WERI-Rb-1 (cell line): ENCODE results near the gene PLEKHA4.
A peak's percentile ranks its signal among the peaks of the same experiment; 100 is the strongest.

Experiments
- DNase-seq: peaks from one replicate; pipeline ENCODE4 v3.0.0-alpha.2; 2020
- H3K27ac ChIP-seq: fragments of 250-450 bp; sonication (Bioruptor Pico); 2 replicates; pipeline ENCODE4 v1.5.1; 2020; ENCODE audit warnings: mild to moderate bottlenecking, moderate library complexity
- H3K27me3 ChIP-seq: fragments of 250-450 bp; sonication (Bioruptor Pico); 2 replicates; pipeline ENCODE4 v1.5.1; 2021; ENCODE audit warnings: mild to moderate bottlenecking, low read depth, moderate library complexity; ENCODE audit not compliant: insufficient read depth, severe bottlenecking
- H3K36me3 ChIP-seq: fragments of 250-450 bp; sonication (Bioruptor Pico); 2 replicates; pipeline ENCODE4 v1.5.1; 2020; ENCODE audit warnings: mild to moderate bottlenecking, moderate library complexity
- H3K4me3 ChIP-seq: 2 replicates; pipeline ENCODE4 v1.5.1; 2011; ENCODE audit warnings: low read depth, mild to moderate bottlenecking, control low read depth, low read length
- H3K9me3 ChIP-seq: fragments of 250-450 bp; sonication (Bioruptor Pico); 2 replicates; pipeline ENCODE4 v1.5.1; 2021; ENCODE audit warnings: mild to moderate bottlenecking, moderate library complexity; ENCODE audit not compliant: severe bottlenecking
- CTCF ChIP-seq: IDR thresholded peaks from 2 replicates; pipeline ENCODE4 v1.5.1; 2011; ENCODE audit warnings: low read depth, mild to moderate bottlenecking, control low read depth, inconsistent platforms, low read length

Gene PLEKHA4

GRCh38 chr19:48818234-48818820 lies 50.1 kb downstream of the PLEKHA4 start:
- Histone ChIP-seq H3K27ac (no peak overlapping the region), H3K4me3 (no peak overlapping the region), H3K9me3 (no peaks in the 10 kb centered on the region), H3K36me3 (no peaks in the 10 kb centered on the region), H3K27me3 (no peaks in the 10 kb centered on the region)
- DNase-seq: no peak
- no peak for TF ChIP-seq CTCF

GRCh38 chr19:48817585-48818124 lies 50.8 kb downstream of the PLEKHA4 start:
- no peak for TF ChIP-seq CTCF
- Histone ChIP-seq H3K4me3 (no peak overlapping the region), H3K27me3 (no peaks in the 10 kb centered on the region), H3K27ac (no peak overlapping the region), H3K36me3 (no peaks in the 10 kb centered on the region), H3K9me3 (no peaks in the 10 kb centered on the region)
- no peak for DNase-seq

- Histone ChIP-seq H3K9me3 (no peaks in the 10 kb centered on the region), H3K4me3 (no peak overlapping the region), H3K27ac (no peak overlapping the region), H3K36me3 (no peaks in the 10 kb centered on the region), H3K27me3 (no peaks in the 10 kb centered on the region)
- 0 out of 2 replicates have a peak, but pooled peaks have one; percentile 3 for TF ChIP-seq CTCF
- peak; percentile 50 for DNase-seq
Measured at GRCh38 chr19:48815870-48816501, 52.4 kb downstream of the PLEKHA4 start.

GRCh38 chr19:48814895-48815294 lies 53.5 kb downstream of the PLEKHA4 start:
- no peak for TF ChIP-seq CTCF
- no peaks in the 10 kb centered on the region for H3K36me3 ChIP-seq
- no peaks in the 10 kb centered on the region for H3K27me3 ChIP-seq
- H3K9me3 ChIP-seq: no peaks in the 10 kb centered on the region
- H3K4me3 ChIP-seq: no peak overlapping the region
- DNase-seq: no peak
- no peak overlapping the region for H3K27ac ChIP-seq

- Histone ChIP-seq H3K36me3 (no peaks in the 10 kb centered on the region), H3K9me3 (no peaks in the 10 kb centered on the region), H3K4me3 (no peak overlapping the region), H3K27ac (no peak overlapping the region), H3K27me3 (no peaks in the 10 kb centered on the region)
- peak; percentile 51 for TF ChIP-seq CTCF
- peak; percentile 31 for DNase-seq
Measured at GRCh38 chr19:48813123-48813913, 55.1 kb downstream of the PLEKHA4 start.
